HL-60 (cell line): ENCODE measurements around the gene OCIAD1.

ENCODE experiments used
- DNase-seq, 2 experiments: peaks; one replicate each; pipeline ENCODE4 v3.0.0-alpha.2; 2010 to 2020; ENCODE audit warnings: low read depth in 1 of 2, low spot score in 1 of 2
- H3K27ac ChIP-seq: fragments of 250-450 bp; sonication (Bioruptor Pico); replicated peaks from 2 replicates; pipeline ENCODE4 v1.5.1; 2020; ENCODE audit warnings: mild to moderate bottlenecking, moderate library complexity
- H3K27me3 ChIP-seq: fragments of 250-450 bp; sonication (Bioruptor Pico); 2 replicates; pipeline ENCODE4 v1.5.1; 2021; ENCODE audit warnings: mild to moderate bottlenecking, moderate library complexity; ENCODE audit not compliant: insufficient read depth, poor library complexity, severe bottlenecking
- H3K4me3 ChIP-seq: replicated peaks from 2 replicates; pipeline ENCODE4 v1.5.1; 2011; ENCODE audit warnings: mild to moderate bottlenecking, control low read depth, low read length; ENCODE audit not compliant: insufficient read depth
- GABPA ChIP-seq: IDR thresholded peaks from 2 replicates; pipeline ENCODE4 v1.6.1; 2012; ENCODE audit warnings: low read depth
- POLR2AphosphoS5 ChIP-seq: IDR thresholded peaks from 2 replicates; pipeline ENCODE4 v1.6.1; 2012; ENCODE audit warnings: low read depth
- SPI1 ChIP-seq: IDR thresholded peaks from 2 replicates; pipeline ENCODE4 v1.6.1; 2012; ENCODE audit warnings: low read depth, mild to moderate bottlenecking, borderline replicate concordance
- TF ChIP-seq, protein P1 (sequence below): IDR thresholded peaks from 2 replicates; pipeline ENCODE4 v1.6.1; 2012; ENCODE audit warnings: low read depth; ENCODE audit not compliant: insufficient replicate concordance
- TF ChIP-seq, protein P2 (sequence below): IDR thresholded peaks from one replicate; pipeline ENCODE4 v1.5.1; 2011; ENCODE audit warnings: low read length, control low read depth, inconsistent platforms; ENCODE audit not compliant: insufficient read depth

The OCIAD1 gene

DNA sequence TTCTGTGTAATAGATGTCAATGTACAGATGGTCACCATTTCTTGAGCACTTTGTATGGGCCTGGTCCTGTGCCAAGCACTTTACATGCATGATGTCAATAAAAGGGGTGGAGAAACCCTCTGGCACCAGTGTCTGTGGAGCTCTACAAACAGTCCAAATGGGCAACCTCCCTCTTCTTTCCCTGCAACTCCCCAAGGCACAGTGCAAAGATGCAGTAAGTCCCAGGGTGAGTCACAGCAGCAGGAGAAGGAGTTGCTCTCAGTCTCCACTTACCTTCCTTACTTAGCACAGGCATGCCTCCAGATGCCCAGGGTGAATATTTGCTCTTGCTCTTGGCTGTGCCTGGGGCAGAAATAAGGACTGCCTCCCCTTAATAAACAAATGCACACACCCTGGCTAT, 71.4 kb downstream of the OCIAD1 start:
- DNase-seq = no peak
- Histone ChIP-seq H3K4me3 (no peak overlapping the region), H3K27me3 (no peaks in the 10 kb centered on the region), H3K27ac (no peak overlapping the region)
- TF ChIP-seq, protein P1, sequence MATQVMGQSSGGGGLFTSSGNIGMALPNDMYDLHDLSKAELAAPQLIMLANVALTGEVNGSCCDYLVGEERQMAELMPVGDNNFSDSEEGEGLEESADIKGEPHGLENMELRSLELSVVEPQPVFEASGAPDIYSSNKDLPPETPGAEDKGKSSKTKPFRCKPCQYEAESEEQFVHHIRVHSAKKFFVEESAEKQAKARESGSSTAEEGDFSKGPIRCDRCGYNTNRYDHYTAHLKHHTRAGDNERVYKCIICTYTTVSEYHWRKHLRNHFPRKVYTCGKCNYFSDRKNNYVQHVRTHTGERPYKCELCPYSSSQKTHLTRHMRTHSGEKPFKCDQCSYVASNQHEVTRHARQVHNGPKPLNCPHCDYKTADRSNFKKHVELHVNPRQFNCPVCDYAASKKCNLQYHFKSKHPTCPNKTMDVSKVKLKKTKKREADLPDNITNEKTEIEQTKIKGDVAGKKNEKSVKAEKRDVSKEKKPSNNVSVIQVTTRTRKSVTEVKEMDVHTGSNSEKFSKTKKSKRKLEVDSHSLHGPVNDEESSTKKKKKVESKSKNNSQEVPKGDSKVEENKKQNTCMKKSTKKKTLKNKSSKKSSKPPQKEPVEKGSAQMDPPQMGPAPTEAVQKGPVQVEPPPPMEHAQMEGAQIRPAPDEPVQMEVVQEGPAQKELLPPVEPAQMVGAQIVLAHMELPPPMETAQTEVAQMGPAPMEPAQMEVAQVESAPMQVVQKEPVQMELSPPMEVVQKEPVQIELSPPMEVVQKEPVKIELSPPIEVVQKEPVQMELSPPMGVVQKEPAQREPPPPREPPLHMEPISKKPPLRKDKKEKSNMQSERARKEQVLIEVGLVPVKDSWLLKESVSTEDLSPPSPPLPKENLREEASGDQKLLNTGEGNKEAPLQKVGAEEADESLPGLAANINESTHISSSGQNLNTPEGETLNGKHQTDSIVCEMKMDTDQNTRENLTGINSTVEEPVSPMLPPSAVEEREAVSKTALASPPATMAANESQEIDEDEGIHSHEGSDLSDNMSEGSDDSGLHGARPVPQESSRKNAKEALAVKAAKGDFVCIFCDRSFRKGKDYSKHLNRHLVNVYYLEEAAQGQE = no peak
- no peak for TF ChIP-seq SPI1
- no peak for TF ChIP-seq POLR2AphosphoS5
- no peak for TF ChIP-seq GABPA
- TF ChIP-seq, protein P2, sequence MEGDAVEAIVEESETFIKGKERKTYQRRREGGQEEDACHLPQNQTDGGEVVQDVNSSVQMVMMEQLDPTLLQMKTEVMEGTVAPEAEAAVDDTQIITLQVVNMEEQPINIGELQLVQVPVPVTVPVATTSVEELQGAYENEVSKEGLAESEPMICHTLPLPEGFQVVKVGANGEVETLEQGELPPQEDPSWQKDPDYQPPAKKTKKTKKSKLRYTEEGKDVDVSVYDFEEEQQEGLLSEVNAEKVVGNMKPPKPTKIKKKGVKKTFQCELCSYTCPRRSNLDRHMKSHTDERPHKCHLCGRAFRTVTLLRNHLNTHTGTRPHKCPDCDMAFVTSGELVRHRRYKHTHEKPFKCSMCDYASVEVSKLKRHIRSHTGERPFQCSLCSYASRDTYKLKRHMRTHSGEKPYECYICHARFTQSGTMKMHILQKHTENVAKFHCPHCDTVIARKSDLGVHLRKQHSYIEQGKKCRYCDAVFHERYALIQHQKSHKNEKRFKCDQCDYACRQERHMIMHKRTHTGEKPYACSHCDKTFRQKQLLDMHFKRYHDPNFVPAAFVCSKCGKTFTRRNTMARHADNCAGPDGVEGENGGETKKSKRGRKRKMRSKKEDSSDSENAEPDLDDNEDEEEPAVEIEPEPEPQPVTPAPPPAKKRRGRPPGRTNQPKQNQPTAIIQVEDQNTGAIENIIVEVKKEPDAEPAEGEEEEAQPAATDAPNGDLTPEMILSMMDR = no peak

DNA sequence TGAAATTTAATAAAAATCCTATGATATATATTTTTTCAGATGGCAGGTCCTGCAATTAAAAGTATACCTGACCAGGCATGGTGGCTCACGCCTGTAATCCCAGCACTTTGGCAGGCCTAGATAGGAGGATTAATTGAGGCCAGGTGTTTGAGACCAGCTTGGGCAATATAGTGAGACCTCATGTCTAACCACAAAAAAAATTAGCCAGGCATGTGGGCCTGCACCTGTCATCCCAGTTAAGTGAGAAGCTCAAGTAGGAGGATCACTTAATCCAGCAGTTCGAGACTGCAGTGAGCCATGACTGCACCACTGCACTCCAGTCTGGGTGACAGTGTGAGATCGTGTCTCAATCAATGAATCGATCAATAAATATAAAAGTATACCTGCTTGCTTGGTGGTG, 73.2 kb downstream of the OCIAD1 start:
- no peaks in the 10 kb centered on the region for H3K27me3 ChIP-seq
- no peak for TF ChIP-seq GABPA
- TF ChIP-seq SPI1 = no peak
- H3K4me3 ChIP-seq = no peak overlapping the region
- H3K27ac ChIP-seq = no peak overlapping the region
- DNase-seq = no peak

DNA sequence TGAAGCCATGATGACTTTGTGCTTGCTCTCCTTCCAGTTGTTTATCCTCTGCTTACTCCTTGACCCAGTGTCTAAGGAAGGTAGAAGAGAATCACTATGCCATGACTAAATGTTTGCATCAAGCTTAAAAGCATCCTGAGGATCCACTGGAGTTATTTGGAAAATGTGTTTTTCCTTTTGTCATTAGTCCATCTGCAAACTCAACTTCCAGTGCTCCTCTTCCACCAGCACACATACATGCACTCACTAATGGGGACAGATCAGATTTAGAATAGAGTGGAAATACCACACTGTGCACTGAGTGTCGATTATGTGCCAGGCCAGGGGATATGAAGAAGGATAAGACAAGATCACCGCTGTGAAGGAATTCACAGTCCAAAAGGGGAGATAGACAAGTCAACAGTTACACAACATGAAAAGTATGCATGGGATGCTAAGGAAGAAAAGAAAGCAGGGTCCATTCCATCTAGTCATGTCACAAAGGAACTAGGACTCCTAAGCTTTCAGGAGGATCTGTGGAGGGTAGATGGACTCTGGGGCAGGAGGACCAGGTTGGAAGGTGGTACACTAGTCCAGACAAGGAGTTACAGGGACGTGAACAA, 73.8 kb downstream of the OCIAD1 start:
- DNase-seq = no peak
- H3K27me3 ChIP-seq = no peaks in the 10 kb centered on the region
- H3K4me3 ChIP-seq = no peak overlapping the region
- H3K27ac ChIP-seq = no peak overlapping the region
- TF ChIP-seq, protein P2 = no peak
- TF ChIP-seq POLR2AphosphoS5 (no peak), GABPA (no peak), SPI1 (no peak)
- TF ChIP-seq, protein P1 = no peak

DNA sequence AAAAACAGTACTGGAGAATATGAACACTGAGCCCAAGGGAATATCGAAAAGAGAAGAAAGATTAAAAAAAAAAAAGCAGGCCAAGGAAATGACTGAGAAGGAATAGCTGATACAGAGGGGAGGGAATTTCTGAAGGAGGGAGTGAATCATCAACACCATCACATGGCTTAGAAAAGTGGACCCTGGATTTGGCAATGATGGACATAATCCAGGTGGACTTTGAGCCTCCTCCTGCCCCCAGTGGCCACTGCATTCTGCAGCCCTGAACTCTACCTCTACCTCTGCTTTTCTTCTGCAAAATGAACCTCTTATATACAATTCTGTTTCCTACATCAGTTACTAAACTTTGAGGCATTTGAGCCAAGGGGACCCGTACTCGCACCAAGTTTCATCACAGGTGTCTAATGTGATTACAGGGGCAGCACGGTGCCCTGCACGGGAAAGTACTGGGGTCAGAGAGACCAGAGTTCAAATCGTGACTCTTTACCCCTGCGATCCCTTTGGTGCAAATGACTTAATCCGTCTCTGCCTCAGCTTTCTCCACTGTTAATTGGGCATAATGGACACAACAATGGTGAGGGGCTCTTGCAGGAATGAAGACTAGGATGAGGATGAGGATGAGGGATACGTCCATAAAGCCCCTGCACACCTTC, 74.6 kb downstream of the OCIAD1 start:
- no peak overlapping the region for H3K27ac ChIP-seq
- TF ChIP-seq GABPA (no peak), POLR2AphosphoS5 (no peak), SPI1 (no peak)
- TF ChIP-seq, protein P1 = no peak
- TF ChIP-seq, protein P2 = no peak
- no peaks in the 10 kb centered on the region for H3K27me3 ChIP-seq
- no peak for DNase-seq
- peak overlapping the region; percentile 91 for H3K4me3 ChIP-seq
